ENCODE data around the gene SEC14L3.

DNA sequence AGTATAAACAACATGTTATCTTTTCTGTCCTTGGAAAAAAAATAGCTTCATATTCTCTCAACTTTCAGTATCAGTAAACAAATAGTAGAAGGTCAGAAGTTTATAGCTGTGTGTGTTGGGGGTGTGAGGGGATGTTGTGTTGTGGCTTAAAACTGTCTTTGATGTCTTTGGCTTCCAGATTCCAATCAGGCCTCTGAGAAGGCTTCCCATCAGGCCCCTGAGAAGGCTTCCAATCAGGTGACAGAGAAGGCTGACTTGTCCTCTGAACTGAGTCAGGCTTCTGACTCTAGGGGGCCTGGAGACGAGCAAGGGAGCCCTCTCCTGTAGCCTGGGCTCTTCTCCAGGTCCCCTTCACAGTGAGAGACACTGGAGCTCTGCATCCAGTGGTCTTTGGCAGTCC lies 37.0 kb downstream of the SEC14L3 start:
- no peak for TF ChIP-seq CBX2 (IDR thresholded peaks at IDR 0.05; ENCODE audit: low read depth, low read length)
- no peak for TF ChIP-seq CBX2 (CRISPR knock-in tag; IDR thresholded peaks at IDR 0.05; ENCODE audit: low read depth)
- TF ChIP-seq, protein P1, sequence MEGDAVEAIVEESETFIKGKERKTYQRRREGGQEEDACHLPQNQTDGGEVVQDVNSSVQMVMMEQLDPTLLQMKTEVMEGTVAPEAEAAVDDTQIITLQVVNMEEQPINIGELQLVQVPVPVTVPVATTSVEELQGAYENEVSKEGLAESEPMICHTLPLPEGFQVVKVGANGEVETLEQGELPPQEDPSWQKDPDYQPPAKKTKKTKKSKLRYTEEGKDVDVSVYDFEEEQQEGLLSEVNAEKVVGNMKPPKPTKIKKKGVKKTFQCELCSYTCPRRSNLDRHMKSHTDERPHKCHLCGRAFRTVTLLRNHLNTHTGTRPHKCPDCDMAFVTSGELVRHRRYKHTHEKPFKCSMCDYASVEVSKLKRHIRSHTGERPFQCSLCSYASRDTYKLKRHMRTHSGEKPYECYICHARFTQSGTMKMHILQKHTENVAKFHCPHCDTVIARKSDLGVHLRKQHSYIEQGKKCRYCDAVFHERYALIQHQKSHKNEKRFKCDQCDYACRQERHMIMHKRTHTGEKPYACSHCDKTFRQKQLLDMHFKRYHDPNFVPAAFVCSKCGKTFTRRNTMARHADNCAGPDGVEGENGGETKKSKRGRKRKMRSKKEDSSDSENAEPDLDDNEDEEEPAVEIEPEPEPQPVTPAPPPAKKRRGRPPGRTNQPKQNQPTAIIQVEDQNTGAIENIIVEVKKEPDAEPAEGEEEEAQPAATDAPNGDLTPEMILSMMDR (CRISPR knock-in tag; IDR thresholded peaks at IDR 0.05), result no peak
- no peak for TF ChIP-seq ZBTB34 (CRISPR knock-in tag; IDR thresholded peaks at IDR 0.05)
- TF ChIP-seq POLR2AphosphoS2 (IDR thresholded peaks at IDR 0.05; ENCODE audit: low read depth, low read length), result no peak
- TF ChIP-seq HNRNPUL1 (IDR thresholded peaks at IDR 0.05; ENCODE audit: low read depth, low read length), result no peak
- no peak for TF ChIP-seq RFX5 (IDR thresholded peaks at IDR 0.05; ENCODE audit: low read depth, low read length)
- TF ChIP-seq POLR2A (IDR thresholded peaks at IDR 0.05; ENCODE audit: insufficient read depth in 1 of 2, low read depth in 2 of 2, low read length in 2 of 2), result no peak
- no peak for TF ChIP-seq MED8 (CRISPR knock-in tag; IDR thresholded peaks at IDR 0.05; ENCODE audit: insufficient replicate concordance)
- TF ChIP-seq ZNF24 (IDR thresholded peaks at IDR 0.05), result no peak
- no peak for TF ChIP-seq JUNB (CRISPR knock-in tag; IDR thresholded peaks at IDR 0.05; ENCODE audit: borderline replicate concordance)

Data from HepG2 (cell line).